IPS-NIHi7 (cell line): ENCODE results near the gene MAGEA11.
A peak's percentile ranks its signal among the peaks of the same experiment; 100 is the strongest.
"Not testable (repeated sequence)": the region's sequence is repeated elsewhere in the genome, so short reads cannot be mapped to it uniquely, and the experiment has no call there.

ENCODE experiments used
- DNase-seq: peaks from one replicate; pipeline ENCODE4 v3.0.0; 2012; ENCODE audit warnings: mixed read lengths; ENCODE audit errors: extremely low spot score

MAGEA11 gene

GRCh38 chrX:149711545-149712236 lies at the start of gene MAGEA11:
MAGEA11 (plus strand) TSS chrX:149712060; CDS start chrX:149713160, 1,100 bp downstream.
- DNase-seq, result no peak

- DNase-seq, result not testable (repeated sequence)
Measured at GRCh38 chrX:149675088-149675487, 36.8 kb upstream of the MAGEA11 start.

DNA sequence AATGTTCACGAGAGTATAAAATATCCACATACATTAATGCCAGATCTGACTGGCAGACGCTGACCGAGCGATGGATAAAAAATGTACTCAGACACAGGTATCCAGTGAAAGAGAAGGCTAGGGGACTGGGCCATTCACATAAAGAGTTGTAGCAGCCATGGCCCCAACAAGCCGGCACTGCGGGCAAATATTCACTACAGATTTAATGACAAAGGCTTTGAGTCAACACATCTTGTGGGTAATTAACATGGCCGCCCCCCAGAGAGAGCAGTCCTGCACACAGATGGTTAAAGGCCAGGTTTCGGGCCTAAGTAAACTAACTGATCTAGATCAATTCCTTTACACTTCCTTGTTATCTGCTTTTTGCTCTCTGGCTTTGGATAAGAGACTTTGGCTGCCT lies 36.3 kb upstream of the MAGEA11 start:
- not testable (repeated sequence) for DNase-seq

DNA sequence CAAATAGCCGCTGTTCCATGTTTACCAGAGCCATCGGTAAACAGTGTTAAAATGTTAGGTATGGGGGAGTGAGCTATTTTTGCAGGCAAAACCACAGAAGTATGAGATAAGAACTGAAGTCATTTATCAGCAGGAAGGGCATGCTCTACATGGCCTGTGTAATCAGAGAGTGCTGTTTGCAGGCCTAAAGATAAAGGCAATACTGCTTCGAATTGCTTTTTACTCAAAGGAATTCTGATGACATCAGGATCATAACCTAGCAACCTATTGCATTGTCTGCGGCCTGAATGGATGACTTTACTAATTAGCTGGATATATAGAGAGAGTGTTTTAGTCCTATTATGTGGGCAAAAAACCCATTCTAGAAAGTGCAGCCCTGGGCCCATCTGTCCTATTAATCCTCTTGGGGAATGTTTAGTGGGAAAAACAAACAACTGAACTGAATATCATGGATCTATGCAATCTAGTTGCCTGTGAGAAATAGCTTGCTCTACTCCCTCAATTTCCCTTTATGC lies 32.6 kb upstream of the MAGEA11 start:
- not testable (repeated sequence) for DNase-seq

- no peak for DNase-seq
Measured at GRCh38 chrX:149681182-149681581, 30.7 kb upstream of the MAGEA11 start.

DNA sequence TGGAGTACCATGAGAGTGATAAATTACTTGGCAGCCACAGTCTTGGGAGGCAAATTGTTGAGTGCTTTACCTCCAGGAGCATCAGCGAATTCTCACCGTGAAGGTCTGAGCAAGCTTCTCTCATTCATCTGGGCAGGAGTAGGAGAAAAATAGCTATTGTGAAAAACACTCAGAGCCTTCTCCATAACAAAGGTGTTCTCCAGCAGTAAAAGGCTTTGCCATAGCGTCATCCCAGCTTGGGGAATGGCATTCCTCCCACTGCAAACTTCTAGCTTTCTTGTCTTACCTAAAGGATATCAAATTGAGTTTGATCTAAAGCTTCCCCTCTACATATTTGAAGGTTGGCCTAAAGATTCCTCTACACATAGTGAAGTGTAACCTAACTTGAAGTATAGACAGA lies 29.8 kb upstream of the MAGEA11 start:
- DNase-seq, result peak; percentile 23

- no peak for DNase-seq
Measured at GRCh38 chrX:149682956-149683947, 28.6 kb upstream of the MAGEA11 start.

GRCh38 chrX:149683966-149684730 lies 27.7 kb upstream of the MAGEA11 start:
- no peak for DNase-seq

DNA sequence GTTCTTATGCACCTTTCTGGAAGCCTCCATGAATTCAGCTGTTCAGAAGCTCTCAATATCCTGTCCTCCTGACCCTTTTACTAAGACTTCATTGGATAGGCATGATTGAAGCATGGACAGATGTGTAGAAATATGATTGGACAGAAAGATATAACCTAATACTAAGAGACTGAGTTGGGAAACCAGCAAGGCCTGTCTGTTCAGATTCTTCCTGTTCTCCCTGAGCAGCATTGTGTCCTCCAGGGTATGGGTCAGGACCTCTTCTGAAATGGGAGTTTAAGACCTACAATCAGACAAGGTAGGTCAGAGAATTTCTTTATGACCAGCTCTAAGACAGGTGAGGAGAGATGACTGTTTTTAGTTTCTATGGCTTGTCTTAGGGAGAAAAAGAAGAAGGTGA lies 23.9 kb upstream of the MAGEA11 start:
- no peak for DNase-seq

GRCh38 chrX:149688552-149688951 lies 23.3 kb upstream of the MAGEA11 start:
- DNase-seq, result no peak

GRCh38 chrX:149691794-149692193 lies 20.1 kb upstream of the MAGEA11 start:
- no peak for DNase-seq

- not testable (repeated sequence) for DNase-seq
Measured at GRCh38 chrX:149692686-149693272, 19.1 kb upstream of the MAGEA11 start.

GRCh38 chrX:149699761-149700160 lies 12.1 kb upstream of the MAGEA11 start:
- no peak for DNase-seq

- no peak for DNase-seq
Measured at GRCh38 chrX:149704664-149705063, 7.2 kb upstream of the MAGEA11 start.

DNA sequence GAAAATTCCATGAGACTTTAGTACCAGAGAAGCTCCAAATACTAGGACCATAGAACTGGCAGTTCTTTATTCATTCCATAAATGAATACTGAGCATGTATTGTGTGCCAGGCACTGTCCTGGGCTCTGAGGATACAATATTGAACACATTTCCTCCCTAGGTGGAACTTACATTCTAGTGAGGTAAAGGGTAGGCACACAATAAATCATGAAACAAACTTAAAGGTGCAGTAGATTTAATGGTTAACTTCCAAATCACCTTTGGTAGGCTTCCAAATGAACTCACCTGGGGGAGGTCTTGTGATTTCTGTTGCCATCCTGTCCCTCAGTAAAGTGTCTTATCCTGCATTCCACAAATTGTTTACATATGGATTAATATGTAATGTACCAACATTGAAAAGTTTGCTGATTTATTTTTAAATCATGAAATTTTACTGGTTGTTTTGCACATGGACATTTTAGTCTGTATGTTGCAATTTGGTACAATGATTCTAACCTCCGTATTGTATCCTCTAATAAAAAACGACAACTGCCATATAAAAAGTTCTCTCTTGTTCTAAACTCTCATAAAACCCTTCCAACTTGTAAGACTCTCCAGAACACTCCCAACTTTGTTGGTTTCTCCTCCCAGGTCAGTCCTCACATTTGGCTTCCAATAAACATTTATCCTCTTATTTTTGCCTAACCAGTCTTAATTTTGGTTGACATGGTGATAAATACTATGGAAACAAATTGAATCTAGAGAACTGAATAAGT lies 4.5 kb upstream of the MAGEA11 start:
- no peak for DNase-seq

- DNase-seq, result no peak
Measured at GRCh38 chrX:149712831-149713230, 971 bp downstream of the MAGEA11 start.

DNA sequence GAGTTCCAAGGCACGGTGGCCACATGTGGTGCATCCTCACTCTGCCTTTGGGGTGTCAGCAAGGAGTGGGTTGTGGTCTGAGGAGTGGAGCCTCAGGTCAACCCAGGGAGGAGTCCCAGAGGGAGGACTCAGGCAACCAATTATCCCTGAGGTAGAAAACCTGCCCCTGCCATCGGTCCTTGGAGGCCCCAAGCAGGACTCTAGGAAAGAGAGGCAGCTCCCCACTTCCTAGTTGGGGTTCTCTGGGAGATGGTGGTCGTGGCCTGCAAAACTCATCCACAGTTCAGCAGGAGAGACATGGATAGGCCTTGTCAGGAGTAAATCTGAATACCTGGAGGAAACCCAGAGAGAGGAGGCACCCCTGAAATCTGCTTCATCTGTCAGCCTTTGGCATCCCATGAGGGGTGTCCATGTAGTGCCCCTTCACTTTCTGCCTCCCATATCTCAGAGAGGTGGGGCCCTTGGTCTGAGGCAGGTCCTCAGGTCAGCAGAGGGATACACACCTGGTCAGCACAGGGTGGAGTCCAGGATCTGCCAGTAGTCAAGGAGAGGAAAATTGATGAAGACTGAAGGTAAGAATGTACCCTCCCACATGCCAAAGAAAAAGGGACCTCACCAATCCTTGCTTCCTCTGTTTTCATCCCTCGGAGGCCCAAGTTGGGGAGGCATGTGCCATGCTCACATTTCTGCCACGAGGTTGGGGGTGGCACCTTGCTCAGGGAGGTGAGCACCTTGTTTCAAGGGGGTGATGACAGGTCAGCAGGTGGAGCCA lies 1.6 kb downstream of the MAGEA11 start:
- DNase-seq, result no peak

GRCh38 chrX:149715468-149715867 lies 3.6 kb downstream of the MAGEA11 start:
- DNase-seq, result no peak

DNA sequence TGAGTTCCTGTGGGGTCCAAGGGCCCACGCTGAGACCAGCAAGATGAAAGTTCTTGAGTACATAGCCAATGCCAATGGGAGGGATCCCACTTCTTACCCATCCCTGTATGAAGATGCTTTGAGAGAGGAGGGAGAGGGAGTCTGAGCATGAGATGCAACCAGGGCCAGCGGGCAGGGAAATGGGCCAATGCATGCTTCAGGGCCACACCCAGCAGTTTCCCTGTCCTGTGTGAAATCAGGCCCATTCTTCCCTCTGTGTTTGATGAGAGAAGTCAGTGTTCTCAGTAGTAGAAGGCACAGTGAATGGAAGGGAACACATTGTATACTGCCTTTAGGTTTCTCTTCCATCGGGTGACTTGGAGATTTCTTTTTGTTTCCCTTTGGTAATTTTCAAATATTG lies 4.8 kb downstream of the MAGEA11 start:
- no peak for DNase-seq

- no peak for DNase-seq
Measured at GRCh38 chrX:149717803-149718202, 5.9 kb downstream of the MAGEA11 start.
